HG03571 (cell line): ENCODE data around the gene OR5J2.
"Not testable (repeated sequence)": the region's sequence is repeated elsewhere in the genome, so short reads cannot be mapped to it uniquely, and the experiment has no call there.

Source experiments
- ATAC-seq: cut with Tn5 transposase; IDR thresholded peaks from one replicate; pipeline ENCODE4 v1.9.1; 2021; ENCODE audit not compliant: unreplicated experiment

Gene OR5J2

DNA sequence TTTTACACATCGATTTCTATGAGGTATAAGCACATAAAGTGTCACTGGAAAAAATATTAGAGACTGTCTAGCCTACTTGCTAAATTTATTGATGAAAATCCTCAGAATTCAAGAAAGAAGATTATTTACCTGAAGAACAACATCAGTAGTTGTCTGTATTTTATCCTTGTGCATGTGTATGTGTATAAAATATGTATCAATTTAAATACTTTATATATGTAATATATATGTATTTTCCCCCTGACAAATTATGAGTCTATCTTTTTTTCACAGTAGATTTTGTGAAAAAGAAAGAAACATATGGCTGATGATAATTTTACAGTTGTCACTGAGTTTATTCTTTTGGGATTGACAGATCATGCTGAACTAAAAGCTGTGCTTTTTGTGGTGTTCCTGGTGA, at the start of gene OR5J2:
TSS of gene OR5J2 (plus strand) at position 301 of the 400 bp plus-strand sequence. CDS start at position 301, 0 bp downstream.
- no peak for ATAC-seq

DNA sequence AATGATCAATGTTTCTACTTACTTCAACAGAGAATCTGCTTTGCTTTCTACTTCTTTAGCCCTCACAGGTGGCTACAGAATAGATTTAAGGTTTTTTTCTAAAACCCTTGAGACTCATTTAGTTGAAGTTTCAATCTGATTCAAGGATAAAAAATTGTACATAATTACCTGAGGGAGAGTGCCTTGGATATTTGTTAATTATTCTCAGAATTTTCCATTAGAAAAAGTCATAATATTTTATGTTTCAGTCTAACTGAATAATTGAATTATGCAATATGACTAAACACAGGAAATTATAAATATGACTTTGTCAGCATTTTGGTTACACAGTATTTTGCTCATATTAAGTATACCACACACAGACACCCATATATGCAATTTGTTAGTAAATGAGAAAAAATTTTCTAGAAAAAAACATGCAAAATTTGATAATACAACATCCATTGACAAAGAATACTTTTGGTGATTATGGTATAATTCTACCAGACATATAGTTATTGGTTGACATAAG, 36.2 kb upstream of the OR5J2 start, which contains the start of gene OR8J3:
TSS of gene OR8J3 (minus strand) at position 51 of the 511 bp plus-strand sequence. CDS start 2,483 bp downstream, outside the sequence.
- no peak for ATAC-seq

DNA sequence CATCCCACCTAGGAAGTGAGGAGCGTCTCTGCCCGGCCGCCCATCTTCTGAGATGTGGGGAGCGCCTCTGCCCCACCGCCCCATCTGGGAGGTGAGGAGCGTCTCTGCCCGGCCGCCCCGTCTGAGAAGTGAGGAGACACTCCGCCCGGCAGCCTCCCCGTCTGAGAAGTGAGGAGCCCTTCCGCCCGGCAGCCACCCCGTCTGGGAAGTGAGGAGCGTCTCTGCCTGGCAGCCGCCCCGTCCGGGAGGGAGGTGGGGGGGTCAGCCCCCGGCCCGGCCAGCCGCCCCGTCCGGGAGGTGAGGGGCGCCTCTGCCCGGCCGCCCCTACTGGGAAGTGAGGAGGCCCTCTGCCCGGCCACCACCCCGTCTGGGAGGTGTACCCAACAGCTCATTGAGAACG, 32.7 kb upstream of the OR5J2 start:
- ATAC-seq: not testable (repeated sequence)

DNA sequence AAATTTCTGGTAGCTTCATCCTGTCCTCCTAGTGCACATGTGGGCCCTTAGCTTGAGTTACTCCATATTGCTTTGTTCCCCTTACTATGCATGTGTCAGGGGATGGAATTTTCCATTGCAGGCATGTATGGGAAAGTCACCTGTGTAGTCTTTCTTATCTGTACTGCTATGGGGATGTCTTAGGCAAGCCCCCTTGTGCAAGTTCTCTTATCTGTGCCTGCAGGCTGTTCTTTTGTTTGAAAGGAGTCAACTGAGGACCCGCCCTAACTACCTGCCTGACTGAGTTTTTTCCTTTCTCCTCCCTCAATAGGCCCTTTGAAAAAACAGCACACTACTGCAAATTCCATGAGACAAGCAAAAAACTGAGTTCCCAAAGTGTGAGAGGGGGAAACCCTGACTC, 25.0 kb upstream of the OR5J2 start:
- ATAC-seq: no peak

DNA sequence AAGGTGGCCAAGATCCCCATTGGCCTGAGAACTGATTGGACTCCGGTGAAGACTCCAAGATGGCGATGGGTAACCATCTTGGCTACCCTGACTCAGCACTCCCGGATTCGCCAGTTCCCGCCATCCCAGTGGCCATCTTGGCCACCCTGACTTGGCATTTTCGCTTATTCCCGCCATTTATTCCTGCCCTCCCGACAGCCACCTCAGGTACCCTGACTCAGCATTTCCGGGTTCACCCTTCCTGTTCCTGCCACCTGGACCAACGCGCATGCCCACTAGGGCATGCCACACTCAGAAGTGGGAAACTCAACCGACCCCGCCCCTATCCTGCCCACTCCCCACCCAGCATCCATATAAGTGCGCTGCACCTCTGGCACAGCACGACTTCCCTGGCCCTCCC, 24.1 kb upstream of the OR5J2 start:
- ATAC-seq: no peak

DNA sequence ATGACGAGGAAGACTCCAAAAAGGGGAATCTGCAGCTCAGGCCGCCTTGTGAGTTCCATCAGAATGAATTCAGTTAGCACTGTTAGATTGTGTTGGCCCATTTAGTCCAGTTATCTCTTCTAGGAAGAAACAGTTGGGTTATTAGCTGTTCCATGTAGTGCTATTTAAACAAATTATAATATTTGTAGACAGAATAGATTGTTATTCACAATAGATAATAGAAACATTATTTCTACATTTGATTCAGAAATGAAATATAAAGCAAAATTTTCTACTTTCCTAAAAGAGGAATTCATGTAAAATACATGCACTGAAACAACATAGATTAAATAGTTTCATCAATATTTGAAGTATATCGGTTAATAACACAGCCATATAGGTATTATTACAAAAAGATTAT, 16.2 kb upstream of the OR5J2 start, which contains the start of gene OR8K5:
TSS of gene OR8K5 (minus strand) at position 101 of the 400 bp plus-strand sequence. CDS start at position 101, 0 bp downstream.
- ATAC-seq: no peak

DNA sequence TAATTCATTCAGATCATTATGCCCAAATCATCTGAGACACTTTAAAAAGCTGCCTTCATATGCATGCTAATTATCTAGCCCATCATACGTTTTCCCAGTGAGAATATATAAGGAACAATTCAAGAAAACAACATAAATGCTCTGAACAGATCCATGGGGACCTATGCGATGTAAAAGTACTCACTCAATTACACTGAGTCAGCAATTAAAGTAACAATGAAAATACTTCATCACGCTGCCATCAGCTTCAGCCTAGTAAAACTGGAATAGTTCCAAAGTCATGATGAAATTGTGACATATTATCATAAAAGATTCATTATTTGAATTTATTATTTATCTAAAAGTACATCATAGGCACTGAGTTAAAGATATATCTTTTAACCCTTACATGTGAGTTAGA, 12.6 kb upstream of the OR5J2 start:
- ATAC-seq: no peak

DNA sequence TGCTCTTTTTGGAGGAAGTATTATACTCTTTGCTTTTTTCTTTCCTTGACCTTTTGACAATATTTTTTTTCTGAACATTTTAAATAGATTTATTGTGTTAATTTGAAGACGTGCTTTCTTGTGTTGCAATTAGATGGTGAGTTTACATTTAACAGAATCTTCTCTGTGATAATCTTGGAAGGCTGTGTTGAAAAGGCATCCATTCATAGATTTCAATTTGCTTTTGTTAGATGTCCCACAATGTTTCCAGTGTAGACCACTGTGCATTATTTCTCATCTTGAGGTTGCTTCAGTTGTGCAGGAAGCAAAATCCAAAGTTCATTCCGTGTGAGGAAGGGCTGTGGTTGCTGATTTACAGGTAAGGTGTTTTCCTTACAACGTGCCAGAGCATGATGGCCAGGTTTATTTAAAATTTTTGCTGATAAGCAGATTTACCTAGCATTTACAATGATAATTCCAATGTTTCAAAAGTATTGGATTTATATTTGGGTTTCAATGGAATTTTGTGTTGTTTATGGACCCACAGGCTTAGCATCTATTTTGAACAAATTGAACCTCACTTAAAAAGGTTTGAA, 4.1 kb upstream of the OR5J2 start:
- ATAC-seq: no peak

DNA sequence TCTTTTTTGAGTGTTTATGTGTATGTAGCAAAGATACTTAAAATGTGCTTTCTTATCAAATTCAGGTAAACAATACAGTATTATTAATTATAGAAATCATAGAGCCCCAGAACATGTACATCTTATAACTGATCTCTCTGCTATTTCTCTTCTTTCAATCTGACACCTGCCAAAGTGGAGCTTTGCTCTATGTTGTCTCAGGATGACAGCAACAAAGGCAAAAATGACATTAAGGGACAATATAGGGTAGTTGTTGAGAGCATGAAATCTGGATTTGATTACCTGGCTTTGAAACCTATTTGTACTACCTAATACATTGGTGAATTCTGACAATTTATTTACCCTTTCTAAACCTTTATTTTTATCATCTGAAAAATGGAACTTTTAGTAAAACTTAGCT, 7.0 kb downstream of the OR5J2 start:
- ATAC-seq: no peak

DNA sequence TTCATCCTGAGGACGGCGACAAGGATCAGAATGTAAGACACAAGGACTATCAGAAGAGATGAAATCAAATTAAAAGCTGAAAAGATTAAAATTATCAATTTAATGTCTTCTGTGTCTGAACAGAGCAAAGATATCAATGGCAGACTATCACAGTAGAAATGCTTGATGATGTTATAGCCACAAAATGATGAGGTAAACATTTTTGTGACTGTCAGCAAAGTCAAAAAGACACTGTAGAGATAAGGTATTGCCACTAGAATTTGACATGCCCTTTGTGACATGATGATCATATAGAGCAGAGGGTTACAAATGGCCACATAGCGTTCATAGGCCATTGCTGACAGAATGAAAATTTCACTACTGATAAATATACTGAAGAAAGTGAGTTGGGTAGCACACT, 12.2 kb downstream of the OR5J2 start:
- no peak for ATAC-seq

DNA sequence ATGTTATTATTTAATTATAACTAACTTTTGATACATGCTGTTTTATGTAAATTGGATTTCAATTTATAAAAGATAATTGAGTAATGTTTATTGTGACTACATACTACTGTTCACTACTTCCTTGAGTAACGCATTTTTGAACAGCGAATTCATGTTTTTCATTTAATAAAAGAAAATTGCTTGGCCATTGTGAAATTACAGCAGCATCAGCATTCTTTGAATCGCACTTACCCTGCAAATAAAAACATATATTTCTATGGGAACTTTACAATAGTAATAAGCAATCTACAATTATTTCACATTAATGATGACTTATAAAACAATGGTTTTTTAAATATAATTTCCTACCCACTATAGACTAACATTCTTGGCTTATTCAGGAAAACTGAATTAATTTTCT, 20.3 kb downstream of the OR5J2 start:
- no peak for ATAC-seq

DNA sequence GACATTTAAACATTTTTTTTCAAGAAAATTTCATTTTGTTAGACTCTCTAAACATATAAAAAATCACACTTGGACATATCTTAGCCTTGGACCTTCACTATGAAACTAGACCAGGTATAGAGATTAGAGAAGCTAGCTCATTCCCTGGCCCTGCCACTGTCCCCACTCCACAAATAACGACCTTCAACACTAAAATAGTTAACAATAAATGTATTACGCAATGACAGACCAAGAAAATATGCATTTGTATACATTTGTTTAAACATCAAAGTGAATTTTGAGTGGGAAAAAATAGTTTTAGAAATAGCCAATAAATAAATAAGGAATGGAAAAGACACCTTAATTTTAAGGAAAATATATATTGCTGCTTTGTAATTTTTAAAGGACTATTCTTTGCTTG, 20.9 kb downstream of the OR5J2 start:
- no peak for ATAC-seq

DNA sequence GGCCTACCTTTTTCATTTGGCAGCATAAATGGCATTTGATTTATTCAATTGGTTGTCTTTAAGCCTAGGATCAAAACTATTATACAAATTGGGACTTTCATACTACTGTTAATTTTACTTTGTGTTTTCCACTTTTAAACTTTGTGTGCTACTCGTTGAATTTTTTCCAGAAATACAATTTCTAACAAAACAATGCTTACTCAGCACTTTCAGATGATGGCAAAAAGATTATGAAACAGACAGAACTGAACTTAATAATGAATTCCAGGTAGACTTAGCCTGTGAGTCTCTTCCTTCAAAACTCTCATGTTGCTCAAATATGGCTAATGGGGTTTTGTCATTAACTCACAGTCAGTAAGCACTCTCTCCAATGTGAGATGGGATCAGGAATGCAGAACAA, 31.4 kb downstream of the OR5J2 start:
- ATAC-seq: no peak

DNA sequence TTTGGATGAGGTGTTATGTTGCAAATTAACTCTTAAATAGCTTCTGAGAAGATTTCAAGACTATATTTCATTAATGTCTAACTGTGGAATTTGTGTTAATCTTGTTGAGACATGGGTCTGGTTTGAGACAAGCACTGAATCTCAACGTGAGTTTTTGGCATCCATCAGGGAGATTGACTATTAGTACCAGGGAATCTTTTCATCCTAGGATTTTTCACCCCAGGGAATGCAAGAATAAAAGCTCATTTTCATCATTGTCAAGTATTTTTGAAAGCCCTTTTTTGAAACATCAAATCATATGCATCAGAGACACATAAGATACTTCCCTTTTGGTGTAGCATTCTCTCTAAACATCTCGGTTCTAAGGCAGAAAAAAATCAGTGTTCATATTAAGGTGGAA, 38.1 kb downstream of the OR5J2 start:
- ATAC-seq: no peak

DNA sequence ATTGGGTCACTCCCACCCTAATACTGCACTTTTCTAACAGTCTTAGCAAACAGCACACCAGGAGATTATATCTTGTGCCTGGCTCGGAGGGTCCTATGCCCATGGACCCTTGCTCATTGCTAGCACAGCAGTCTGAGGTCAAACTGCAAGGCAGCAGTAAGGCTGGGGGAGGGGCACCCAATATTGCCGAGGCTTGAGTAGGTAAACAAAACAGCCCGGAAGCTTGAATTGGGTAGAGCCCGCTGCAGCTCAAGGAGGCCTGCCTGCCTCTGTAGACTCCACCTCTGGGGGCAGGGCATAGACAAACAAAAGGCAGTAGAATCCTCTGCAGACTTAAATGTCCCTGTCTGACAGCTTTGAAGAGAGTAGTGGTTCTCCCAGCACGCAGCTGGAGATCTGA, 43.3 kb downstream of the OR5J2 start:
- ATAC-seq: not testable (repeated sequence)
